GM12872 (cell line): ENCODE results near the gene EDEM2.

Experiments used
- CTCF ChIP-seq: IDR thresholded peaks from 3 replicates; pipeline ENCODE4 v1.5.1; 2011; ENCODE audit warnings: low read depth, mild to moderate bottlenecking, low read length, moderate library complexity; ENCODE audit not compliant: insufficient read depth

Gene EDEM2

GRCh38 chr20:35091816-35092523 lies 55.2 kb downstream of the EDEM2 start:
- no peak for TF ChIP-seq CTCF

- no peak for TF ChIP-seq CTCF
Observed at GRCh38 chr20:35088231-35089145, 58.6 kb downstream of the EDEM2 start.

DNA sequence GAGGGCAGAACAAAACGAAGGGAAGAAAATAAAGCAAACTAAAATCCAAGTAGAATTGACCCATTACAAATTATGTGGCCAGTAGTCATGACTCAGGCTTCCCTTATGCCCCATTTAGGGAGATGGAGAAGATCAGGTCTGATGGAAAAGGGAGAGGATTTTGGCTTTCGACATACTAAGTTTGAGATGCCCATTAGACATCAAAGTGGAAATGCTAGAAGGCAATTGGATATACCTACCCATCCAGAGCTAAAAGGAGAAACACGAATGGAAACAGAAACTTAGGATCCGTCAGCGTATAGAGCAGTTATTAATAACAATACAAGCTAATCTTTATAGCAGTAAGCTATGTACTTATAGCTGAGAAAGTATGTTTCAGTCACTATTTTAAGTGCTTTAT lies 59.3 kb downstream of the EDEM2 start:
- TF ChIP-seq CTCF = no peak

DNA sequence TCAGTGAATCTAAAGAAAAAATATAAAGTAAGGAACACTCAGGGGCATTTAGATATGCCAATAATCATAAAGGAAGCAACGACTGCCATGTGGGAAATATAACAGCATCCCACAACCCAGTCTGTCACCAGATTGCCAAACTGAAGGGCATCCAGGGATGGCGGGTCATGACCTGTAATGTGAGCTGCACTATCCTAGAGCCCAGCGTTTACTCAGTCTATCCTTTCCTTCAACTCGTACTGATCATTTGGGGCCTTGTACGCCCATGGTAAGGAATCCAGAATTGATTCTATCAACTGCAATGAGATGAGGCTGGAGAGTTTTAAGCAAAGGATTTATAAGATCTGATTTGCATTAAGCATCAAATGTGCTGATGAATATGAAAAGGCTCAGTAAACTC lies 59.8 kb downstream of the EDEM2 start:
- TF ChIP-seq CTCF = no peak

GRCh38 chr20:35085477-35086225 lies 61.5 kb downstream of the EDEM2 start:
- TF ChIP-seq CTCF = no peak

DNA sequence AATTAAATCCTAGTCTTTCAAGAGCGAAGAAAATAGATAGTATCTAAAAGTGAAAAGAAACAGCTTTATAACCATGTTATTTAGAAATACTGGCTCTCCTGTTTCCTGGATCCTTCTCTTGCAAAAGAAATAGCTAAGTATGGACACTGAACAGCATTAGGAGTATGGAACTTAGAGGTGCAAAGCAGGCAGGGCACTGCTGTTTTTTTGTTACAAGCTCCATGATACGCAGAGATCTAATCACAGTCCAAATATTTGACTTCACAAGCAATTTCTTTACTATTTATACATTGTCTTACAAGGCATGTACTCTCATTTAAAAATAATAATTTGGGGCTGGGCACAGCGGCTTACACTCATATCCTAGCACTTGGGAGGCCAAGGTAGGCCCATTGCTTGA lies 62.1 kb downstream of the EDEM2 start:
- no peak for TF ChIP-seq CTCF

DNA sequence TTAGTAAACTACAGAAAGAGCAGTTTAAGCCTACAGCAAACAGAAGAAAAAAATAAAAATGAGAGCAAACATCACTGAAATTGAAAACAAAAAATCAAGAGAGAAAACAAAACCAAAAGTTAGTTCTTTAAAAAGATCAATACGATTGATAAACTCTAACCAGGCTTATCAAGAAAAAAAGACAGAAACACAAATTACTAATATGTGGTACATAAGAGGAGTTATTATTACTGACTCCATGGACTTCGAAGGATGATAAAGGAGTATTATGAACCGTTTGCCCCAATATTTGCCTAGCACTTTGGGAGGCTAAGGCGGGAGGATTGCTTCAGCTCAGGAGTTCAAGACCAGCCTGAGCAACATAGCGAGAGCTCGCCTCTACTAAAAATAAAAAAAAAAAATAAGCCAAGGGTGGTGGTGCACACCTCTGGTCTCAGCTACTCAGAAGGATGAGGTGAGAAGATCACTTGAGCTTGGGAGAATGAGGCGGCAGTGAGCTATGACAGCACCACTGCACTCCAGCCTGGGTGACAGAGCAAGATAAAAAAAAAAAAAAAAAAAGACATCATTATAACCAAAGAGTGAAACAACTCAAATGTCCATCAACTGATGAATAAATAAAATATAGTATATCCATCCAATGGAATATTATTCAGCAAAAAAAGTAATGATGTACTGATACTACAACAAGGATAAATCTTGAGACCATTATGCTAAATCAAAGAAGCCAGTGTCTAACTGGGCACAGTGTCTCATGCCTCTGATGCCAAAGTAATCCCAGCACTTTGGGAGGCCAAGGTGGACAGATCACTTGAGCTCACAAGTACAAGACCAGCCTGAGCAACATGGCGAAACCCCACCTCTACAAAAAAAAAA lies 67.4 kb downstream of the EDEM2 start:
- TF ChIP-seq CTCF = no peak
